Panc1 (cell line): ENCODE measurements around the gene DGKK. TPM values are rescaled to one million over a fixed set of nuclear protein-coding genes. Genes with fewer than 3 reads are reported as not detected.

Experiments used
- ATAC-seq: fragments of 200-7000 bp; cut with Tn5 transposase; 2 replicates; pipeline ENCODE4 v1.9.1; 2020; ENCODE audit warnings: mild to moderate bottlenecking, moderate library complexity
- BruUV-seq: library from RNA; stranded (reverse); fragments of 400-500 nt; replicated peaks from 2 replicates; lab custom pipeline; 2021; lab: Mats Ljungman, UMichigan
- CTCF ChIA-PET: fragments of 300-600 bp; sonication (Branson Sonifier 250); formaldehyde crosslinking; loops from one replicate; lab custom pipeline; 2022; ENCODE audit warnings: antibody characterized with exemption; lab: Charles Lee
- POLR2A ChIA-PET: fragments of 300-600 bp; sonication (Branson Sonifier 250); formaldehyde crosslinking; loops from one replicate; lab custom pipeline; 2022; ENCODE audit warnings: antibody characterized with exemption; lab: Charles Lee
- DNase-seq: peaks from one replicate; pipeline ENCODE4 v3.0.0-alpha.2; 2010; ENCODE audit warnings: low read depth, low spot score
- H3K27ac ChIP-seq: 2 replicates; pipeline ENCODE4 v1.5.1; 2011; ENCODE audit warnings: mild to moderate bottlenecking, low read length, inconsistent platforms
- H3K27me3 ChIP-seq: fragments of 200-500 bp; sonication (Bioruptor generic); 2 replicates; pipeline ENCODE4 v1.6.0; 2014; ENCODE audit warnings: low read length, inconsistent platforms; ENCODE audit not compliant: control insufficient read depth, insufficient read depth
- H3K36me3 ChIP-seq: fragments of 200-500 bp; sonication (Bioruptor generic); 2 replicates; pipeline ENCODE4 v1.5.1; 2014; ENCODE audit warnings: inconsistent platforms, mild to moderate bottlenecking, low read length, moderate library complexity; ENCODE audit not compliant: control insufficient read depth, insufficient read depth
- H3K4me1 ChIP-seq: 2 replicates; pipeline ENCODE4 v1.5.1; 2011; ENCODE audit warnings: inconsistent platforms, mild to moderate bottlenecking, low read length, moderate library complexity; ENCODE audit not compliant: control insufficient read depth, insufficient read depth
- H3K4me3 ChIP-seq, 2 experiments: 2 replicates each; pipeline ENCODE4 v1.5.1; 2011 to 2012; ENCODE audit warnings: low read depth in 2 of 2, low read length in 2 of 2, mild to moderate bottlenecking in 2 of 2, inconsistent platforms in 1 of 2, moderate library complexity in 1 of 2
- H3K9me3 ChIP-seq: fragments of 200-500 bp; sonication (Bioruptor generic); 2 replicates; pipeline ENCODE4 v1.5.1; 2014; ENCODE audit warnings: low read depth, mild to moderate bottlenecking, inconsistent platforms, low read length, moderate library complexity; ENCODE audit not compliant: control insufficient read depth, insufficient read depth
- CTCF ChIP-seq: fragments of 450-650 bp; IDR thresholded peaks from 2 replicates; pipeline ENCODE4 v1.5.1; 2017; ENCODE audit warnings: mild to moderate bottlenecking
- POLR2AphosphoS5 ChIP-seq: IDR thresholded peaks from 2 replicates; pipeline ENCODE4 v1.6.1; 2012; ENCODE audit warnings: mild to moderate bottlenecking, low read depth, low read length, moderate library complexity
- REST ChIP-seq, 2 experiments: IDR thresholded peaks; 2 replicates each; pipeline ENCODE4 v1.6.1; 2011 to 2012; ENCODE audit warnings: low read depth in 2 of 2, control low read depth in 1 of 2, low read length in 1 of 2, mild to moderate bottlenecking in 1 of 2, moderate library complexity in 1 of 2; ENCODE audit not compliant: insufficient read depth in 1 of 2
- SIN3A ChIP-seq: IDR thresholded peaks from 2 replicates; pipeline ENCODE4 v1.6.1; 2012; ENCODE audit warnings: low read depth, mild to moderate bottlenecking, low read length, moderate library complexity, borderline replicate concordance; ENCODE audit not compliant: insufficient read depth
- TCF7L2 ChIP-seq: IDR thresholded peaks from 2 replicates; pipeline ENCODE4 v1.6.1; 2011; ENCODE audit warnings: mild to moderate bottlenecking, low read depth, low read length, inconsistent platforms
- in situ Hi-C: cut with HindIII; loops from 2 replicates; pipeline ENCODE4 v1.10.0; 2016; ENCODE audit warnings: low sequenced_read_pairs, low pct_unique_long_range_greater_than_20kb
- intact Hi-C: fragments of 100-400 bp; cut with micrococcal nuclease; formaldehyde crosslinking; loops from one replicate; pipeline ENCODE4 v1.10.0; 2022; ENCODE audit not compliant: unreplicated experiment
- total RNA-seq: library from RNA; stranded (reverse); gene quantifications from one replicate; pipeline ENCODE4 v1.2.1, GENCODE V29; 2021; ENCODE audit not compliant: unreplicated experiment

Gene DGKK
- total RNA-seq, 1 experiment from 2014 or later: not detected

GRCh38 chrX:50327235-50327634 is 143.4 kb downstream of the DGKK start:
- intact Hi-C loops (no loop called here), in situ Hi-C loops (no loop called here)
- no peak overlapping the region for H3K4me3 ChIP-seq
- ChIA-PET CTCF (no interaction called here), POLR2A (no interaction called here)
- ATAC-seq: no peak
- H3K9me3 ChIP-seq: no peaks in the 10 kb centered on the region
- TF ChIP-seq CTCF (no peak), SIN3A (no peak), TCF7L2 (no peak), POLR2AphosphoS5 (no peak), REST (IDR thresholded peaks at IDR 0.05; ENCODE audit: insufficient read depth in 1 of 2, low read depth in 2 of 2, low read length in 1 of 2) (no peak)
- H3K36me3 ChIP-seq: no peaks in the 10 kb centered on the region
- BruUV-seq: no TSS peak
- DNase-seq: no peak
- no peak overlapping the region for H3K27ac ChIP-seq
- H3K4me1 ChIP-seq: no peaks in the 10 kb centered on the region
- no peaks in the 10 kb centered on the region for H3K27me3 ChIP-seq
